Measurements from ENCODE around the gene RFX6.

RFX6 gene

GRCh38 chr6:116902634-116903033, 25.6 kb downstream of the RFX6 start:
- DNase-seq: no peak

GRCh38 chr6:116922853-116923548, 46.0 kb downstream of the RFX6 start:
- DNase-seq: no peak

GRCh38 chr6:116924245-116924644, 47.2 kb downstream of the RFX6 start:
- DNase-seq: no peak

GRCh38 chr6:116925088-116925794, 48.2 kb downstream of the RFX6 start:
- no peak for DNase-seq

- DNase-seq: no peak
Measured at GRCh38 chr6:116928677-116929076, 51.6 kb downstream of the RFX6 start.

- DNase-seq: no peak
Measured at GRCh38 chr6:116929825-116930224, 52.8 kb downstream of the RFX6 start.

- DNase-seq: no peak
Measured at GRCh38 chr6:116931456-116931855, 54.4 kb downstream of the RFX6 start.

- no peak for DNase-seq
Measured at GRCh38 chr6:116932496-116932895, 55.5 kb downstream of the RFX6 start.

GRCh38 chr6:116933485-116933884, 56.4 kb downstream of the RFX6 start:
- DNase-seq: no peak

- no peak for DNase-seq
Measured at GRCh38 chr6:116938305-116938704, 61.3 kb downstream of the RFX6 start.

GRCh38 chr6:116941727-116942126, 64.7 kb downstream of the RFX6 start:
- DNase-seq: no peak

GRCh38 chr6:116945809-116946208, 68.8 kb downstream of the RFX6 start:
- DNase-seq: no peak

GRCh38 chr6:116948533-116949304, 71.7 kb downstream of the RFX6 start:
- DNase-seq: no peak

GRCh38 chr6:116949964-116950363, 72.9 kb downstream of the RFX6 start:
- DNase-seq: no peak

- no peak for DNase-seq
Measured at GRCh38 chr6:116954335-116954734, 77.3 kb downstream of the RFX6 start.

GRCh38 chr6:116954938-116955337, 77.9 kb downstream of the RFX6 start:
- DNase-seq: peak; percentile 13

- no peak for DNase-seq
Measured at GRCh38 chr6:116955773-116956172, 78.7 kb downstream of the RFX6 start.

- no peak for DNase-seq
Measured at GRCh38 chr6:116963972-116964371, 86.9 kb downstream of the RFX6 start.

- DNase-seq: no peak
Measured at GRCh38 chr6:116966675-116967576, 89.9 kb downstream of the RFX6 start.

GRCh38 chr6:116969211-116969863, 92.3 kb downstream of the RFX6 start:
- peak; percentile 8 for DNase-seq

- peak; percentile 8 for DNase-seq
Measured at GRCh38 chr6:116971959-116972358, 94.9 kb downstream of the RFX6 start.

GRCh38 chr6:116973976-116974375, 96.9 kb downstream of the RFX6 start:
- no peak for DNase-seq
